ENCODE results near the gene PRKG1. TPM values are rescaled to one million over a fixed set of nuclear protein-coding genes. Genes with fewer than 3 reads are reported as not detected.

Gene PRKG1
- total and polyA plus RNA-seq, 2 of the 4 experiments (the other 2 are of a cell fraction): 3.5 to 18.3 TPM

DNA sequence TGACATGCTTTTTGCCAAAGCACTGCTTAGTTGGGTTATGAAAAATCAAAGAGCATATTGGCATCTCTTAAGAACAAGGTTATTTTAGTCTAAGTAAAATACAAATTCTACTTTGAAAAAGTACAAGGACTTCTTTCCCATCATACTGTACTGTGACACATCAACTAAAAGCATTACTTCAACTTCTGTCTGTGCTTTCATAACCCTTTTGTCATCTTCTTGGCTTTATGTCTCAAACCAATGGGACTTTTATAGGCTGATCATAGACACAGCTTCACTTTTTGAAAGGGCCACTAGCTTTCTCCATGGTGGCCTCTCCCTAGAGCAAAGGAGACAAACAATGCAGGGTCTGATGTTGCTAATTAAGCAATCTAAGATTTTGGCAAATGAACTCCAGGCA is 814.0 kb downstream of the PRKG1 start:
- Histone ChIP-seq H3K23ac (ENCODE audit: low read depth, low read length) (no peak overlapping the region), H3K27me3 (ENCODE audit: control insufficient read depth, insufficient read depth, low read length) (no peaks in the 10 kb centered on the region), H3K79me1 (ENCODE audit: low read depth in 1 of 2, low read length in 2 of 2) (peaks cover 0 to 6% of the 10 kb centered on the region in 2 experiments; a peak in 2 of 4 replicates), H3K18ac (ENCODE audit: low read depth, low read length) (no peak overlapping the region), H3K14ac (replicated peaks; ENCODE audit: low read depth, low read length) (no peak overlapping the region), H2BK120ac (ENCODE audit: low read depth, low read length) (no peak overlapping the region), H3K9ac (ENCODE audit: low read depth, low read length) (no peak overlapping the region), H3K4me3 (ENCODE audit: insufficient read depth, low read depth, low read length) (no peak overlapping the region), H2BK5ac (ENCODE audit: low read depth, low read length, poor library complexity, severe bottlenecking) (no peak overlapping the region), H4K91ac (ENCODE audit: insufficient read depth, low read depth, low read length) (no peak overlapping the region), H2BK20ac (ENCODE audit: low read depth, low read length) (no peak overlapping the region), H3K4ac (ENCODE audit: low read depth, low read length) (no peak overlapping the region), H2AK5ac (ENCODE audit: low read depth, low read length) (no peak overlapping the region), H3K56ac (ENCODE audit: extremely low read depth, insufficient read depth, low read length) (no peak overlapping the region), H3K9me3 (ENCODE audit: control insufficient read depth, insufficient read depth, low read length) (no peaks in the 10 kb centered on the region), H3K4me2 (ENCODE audit: low read depth, low read length) (no peak overlapping the region), H4K8ac (ENCODE audit: low read depth in 2 of 2, low read length in 2 of 2) (no peak overlapping the region), H2AFZ (replicated peaks; ENCODE audit: low read length, poor library complexity) (no peak overlapping the region), H3K27ac (ENCODE audit: insufficient read depth, low read length) (no peak overlapping the region), H3K4me1 (ENCODE audit: control insufficient read depth, insufficient read depth, low read length) (peaks cover 7% of the 10 kb centered on the region), H3K9me1 (ENCODE audit: insufficient read depth, low read length) (peaks cover 8% of the 10 kb centered on the region), H4K5ac (ENCODE audit: low read depth, low read length) (peak overlapping the region; percentile 56; the same call in 1 of the 2 replicates), H4K20me1 (ENCODE audit: insufficient read depth, low read length) (no peaks in the 10 kb centered on the region; the same call in 1 of the 2 replicates), H2BK15ac (ENCODE audit: low read depth, low read length) (no peak overlapping the region), H3K36me3 (ENCODE audit: control insufficient read depth, insufficient read depth, low read length) (no peaks in the 10 kb centered on the region), H2AK9ac (replicated peaks; ENCODE audit: low read depth, low read length, poor library complexity) (no peak overlapping the region)
- ChIA-PET CTCF (no interaction called here), POLR2A (ENCODE audit: unreplicated experiment) (no interaction called here)
- intact Hi-C loops (cut with micrococcal nuclease) (no loop called here), dilution Hi-C loops (cut with HindIII; ENCODE audit: low sequenced_read_pairs, unreplicated experiment) (no loop called here), in situ Hi-C loops (cut with MboI; ENCODE audit: low sequenced_read_pairs) (no loop called here)
- BruUV-seq (replicated peaks): no TSS peak
- TF ChIP-seq CHD1 (IDR thresholded peaks at IDR 0.05; ENCODE audit: low read depth, low read length) (no peak), RCOR1 (IDR thresholded peaks at IDR 0.05; ENCODE audit: insufficient replicate concordance, low read length) (no peak), RAD21 (IDR thresholded peaks at IDR 0.05; ENCODE audit: low read length) (no peak), BHLHE40 (IDR thresholded peaks at IDR 0.05; ENCODE audit: low read depth, low read length) (no peak), POLR2A (IDR thresholded peaks at IDR 0.05; ENCODE audit: low read depth, low read length) (no peak), SMC3 (IDR thresholded peaks at IDR 0.05; ENCODE audit: low read depth, low read length) (no peak), CEBPB (IDR thresholded peaks at IDR 0.05; ENCODE audit: low read depth, low read length) (no peak), MXI1 (IDR thresholded peaks at IDR 0.05; ENCODE audit: borderline replicate concordance, low read depth, low read length) (no peak), MAZ (IDR thresholded peaks at IDR 0.05; ENCODE audit: borderline replicate concordance, low read depth, low read length) (no peak), NFE2L2 (IDR thresholded peaks at IDR 0.05; ENCODE audit: low read depth, low read length) (no peak), RFX5 (IDR thresholded peaks at IDR 0.05; ENCODE audit: low read depth, low read length) (no peak), FOS (IDR thresholded peaks at IDR 0.05; ENCODE audit: low read depth, low read length) (no peak), MAFK (IDR thresholded peaks at IDR 0.05; ENCODE audit: low read depth, low read length) (no peak)
- TF ChIP-seq, protein P1, sequence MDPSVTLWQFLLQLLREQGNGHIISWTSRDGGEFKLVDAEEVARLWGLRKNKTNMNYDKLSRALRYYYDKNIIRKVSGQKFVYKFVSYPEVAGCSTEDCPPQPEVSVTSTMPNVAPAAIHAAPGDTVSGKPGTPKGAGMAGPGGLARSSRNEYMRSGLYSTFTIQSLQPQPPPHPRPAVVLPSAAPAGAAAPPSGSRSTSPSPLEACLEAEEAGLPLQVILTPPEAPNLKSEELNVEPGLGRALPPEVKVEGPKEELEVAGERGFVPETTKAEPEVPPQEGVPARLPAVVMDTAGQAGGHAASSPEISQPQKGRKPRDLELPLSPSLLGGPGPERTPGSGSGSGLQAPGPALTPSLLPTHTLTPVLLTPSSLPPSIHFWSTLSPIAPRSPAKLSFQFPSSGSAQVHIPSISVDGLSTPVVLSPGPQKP (IDR thresholded peaks at IDR 0.05; ENCODE audit: borderline replicate concordance, low read depth, low read length): no peak
- TF ChIP-seq, protein P2, sequence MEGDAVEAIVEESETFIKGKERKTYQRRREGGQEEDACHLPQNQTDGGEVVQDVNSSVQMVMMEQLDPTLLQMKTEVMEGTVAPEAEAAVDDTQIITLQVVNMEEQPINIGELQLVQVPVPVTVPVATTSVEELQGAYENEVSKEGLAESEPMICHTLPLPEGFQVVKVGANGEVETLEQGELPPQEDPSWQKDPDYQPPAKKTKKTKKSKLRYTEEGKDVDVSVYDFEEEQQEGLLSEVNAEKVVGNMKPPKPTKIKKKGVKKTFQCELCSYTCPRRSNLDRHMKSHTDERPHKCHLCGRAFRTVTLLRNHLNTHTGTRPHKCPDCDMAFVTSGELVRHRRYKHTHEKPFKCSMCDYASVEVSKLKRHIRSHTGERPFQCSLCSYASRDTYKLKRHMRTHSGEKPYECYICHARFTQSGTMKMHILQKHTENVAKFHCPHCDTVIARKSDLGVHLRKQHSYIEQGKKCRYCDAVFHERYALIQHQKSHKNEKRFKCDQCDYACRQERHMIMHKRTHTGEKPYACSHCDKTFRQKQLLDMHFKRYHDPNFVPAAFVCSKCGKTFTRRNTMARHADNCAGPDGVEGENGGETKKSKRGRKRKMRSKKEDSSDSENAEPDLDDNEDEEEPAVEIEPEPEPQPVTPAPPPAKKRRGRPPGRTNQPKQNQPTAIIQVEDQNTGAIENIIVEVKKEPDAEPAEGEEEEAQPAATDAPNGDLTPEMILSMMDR (conservative IDR thresholded peaks at IDR 0.05; ENCODE audit: low read depth, low read length): no peak
- TF ChIP-seq, protein P3, sequence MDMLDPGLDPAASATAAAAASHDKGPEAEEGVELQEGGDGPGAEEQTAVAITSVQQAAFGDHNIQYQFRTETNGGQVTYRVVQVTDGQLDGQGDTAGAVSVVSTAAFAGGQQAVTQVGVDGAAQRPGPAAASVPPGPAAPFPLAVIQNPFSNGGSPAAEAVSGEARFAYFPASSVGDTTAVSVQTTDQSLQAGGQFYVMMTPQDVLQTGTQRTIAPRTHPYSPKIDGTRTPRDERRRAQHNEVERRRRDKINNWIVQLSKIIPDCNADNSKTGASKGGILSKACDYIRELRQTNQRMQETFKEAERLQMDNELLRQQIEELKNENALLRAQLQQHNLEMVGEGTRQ (IDR thresholded peaks at IDR 0.05; ENCODE audit: low read depth, low read length): no peak
- DNase-seq (no peak), ATAC-seq (ENCODE audit: low read depth) (no peak)
